Hepatocyte (in vitro differentiated cells): ENCODE data around the gene MYL4. TPM values are rescaled to one million over a fixed set of nuclear protein-coding genes. Genes with fewer than 3 reads are reported as not detected.

Experiments used
- DNase-seq: peaks from one replicate; pipeline ENCODE4 v3.0.0-alpha.2; 2016; ENCODE audit warnings: low spot score
- H2AFZ ChIP-seq: fragments of 200-600 bp; sonication (generic); 2 replicates; pipeline ENCODE4 v1.6.0; 2016; ENCODE audit warnings: antibody characterized with exemption, mild to moderate bottlenecking
- H3K27ac ChIP-seq: fragments of 200-600 bp; sonication (generic); 2 replicates; pipeline ENCODE4 v1.5.1; 2016; ENCODE audit warnings: mild to moderate bottlenecking
- H3K27me3 ChIP-seq: fragments of 200-600 bp; sonication (generic); 2 replicates; pipeline ENCODE4 v1.6.1; 2016
- H3K36me3 ChIP-seq: fragments of 200-600 bp; sonication (generic); replicated peaks from 2 replicates; pipeline ENCODE4 v1.5.1; 2016; ENCODE audit warnings: low read depth; ENCODE audit not compliant: insufficient read depth
- H3K4me1 ChIP-seq: fragments of 200-600 bp; sonication (generic); 2 replicates; pipeline ENCODE4 v1.5.1; 2016; ENCODE audit warnings: mild to moderate bottlenecking, moderate library complexity; ENCODE audit not compliant: insufficient read depth
- H3K4me2 ChIP-seq: fragments of 200-600 bp; sonication (generic); 2 replicates; pipeline ENCODE4 v1.6.0; 2016
- H3K4me3 ChIP-seq: fragments of 200-600 bp; sonication (generic); 2 replicates; pipeline ENCODE4 v1.5.1; 2016; ENCODE audit warnings: mild to moderate bottlenecking
- H3K79me2 ChIP-seq: fragments of 200-600 bp; sonication (generic); 2 replicates; pipeline ENCODE4 v1.6.0; 2017; ENCODE audit warnings: mild to moderate bottlenecking
- H3K9me2 ChIP-seq: fragments of 200-600 bp; sonication (generic); replicated peaks from 2 replicates; pipeline ENCODE4 v1.6.0; 2017; ENCODE audit warnings: mild to moderate bottlenecking; ENCODE audit not compliant: insufficient read depth
- H3K9me3 ChIP-seq: fragments of 200-600 bp; sonication (generic); 2 replicates; pipeline ENCODE4 v1.5.1; 2016; ENCODE audit warnings: low read depth, mild to moderate bottlenecking
- H4K20me1 ChIP-seq: fragments of 200-600 bp; sonication (generic); 2 replicates; pipeline ENCODE4 v1.6.0; 2016; ENCODE audit warnings: mild to moderate bottlenecking; ENCODE audit not compliant: insufficient read depth, poor library complexity, severe bottlenecking
- EZH2 ChIP-seq: fragments of 200-600 bp; sonication (generic); IDR thresholded peaks from 2 replicates; pipeline ENCODE4 v1.6.1; 2016; ENCODE audit warnings: antibody characterized with exemption, mild to moderate bottlenecking, borderline replicate concordance
- EZH2phosphoT487 ChIP-seq: fragments of 200-600 bp; sonication (generic); IDR thresholded peaks from one replicate; pipeline ENCODE4 v1.6.1; 2018; ENCODE audit warnings: antibody characterized with exemption, mild to moderate bottlenecking, low read depth, moderate library complexity; ENCODE audit not compliant: unreplicated experiment, severe bottlenecking
- WGBS: methylation state at CpG from one replicate; pipeline ENCODE4 v1.1.6; 2016; ENCODE audit warnings: low lambda C conversion rate; ENCODE audit errors: missing lambda C conversion rate; 5-methylcytosine and 5-hydroxymethylcytosine counted together
- polyA plus RNA-seq: library from polyadenylated mRNA; unstranded; fragments of >200 nt; fragmentation: Nextera tagmentation; extraction: Ambion mirVana; gene quantifications from 2 replicates; pipeline ENCODE4 v1.2.1, GENCODE V29; 2016
- total RNA-seq: library from RNA; depleted of rRNA; stranded (reverse); fragments of >200 nt; gene quantifications from 2 replicates; pipeline ENCODE4 v1.2.3, GENCODE V29; 2014
- TF ChIP-seq, protein P1 (sequence below): fragments of 200-600 bp; sonication (generic); IDR thresholded peaks from 2 replicates; pipeline ENCODE4 v1.5.1; 2016; ENCODE audit warnings: antibody characterized with exemption, mild to moderate bottlenecking; ENCODE audit not compliant: poor library complexity

MYL4 gene
- total and polyA plus RNA-seq, 2 experiments from 2014 or later: 10.2 to 28.6 TPM

DNA sequence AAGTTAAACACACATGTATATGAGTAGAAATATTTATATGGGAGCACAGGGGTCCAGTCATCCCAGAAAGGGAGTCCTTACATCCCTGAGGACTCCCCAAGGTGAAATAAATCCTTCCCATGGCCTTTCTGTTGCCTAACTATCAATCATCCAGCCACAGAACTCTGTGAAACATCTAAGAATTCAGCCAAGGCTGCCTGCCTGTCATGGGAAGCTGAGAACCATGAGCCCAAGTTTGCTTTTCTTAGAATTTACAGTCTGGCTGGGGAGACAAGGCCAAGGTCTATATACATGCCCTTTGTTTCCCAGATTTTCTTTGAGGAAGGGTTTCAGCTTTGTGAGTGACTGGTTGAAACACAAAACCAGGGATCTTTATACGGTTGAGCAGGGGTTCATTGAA, 15.8 kb downstream of the MYL4 start:
- H3K4me2 ChIP-seq: no peak overlapping the region
- H4K20me1 ChIP-seq: no peaks in the 10 kb centered on the region
- H3K4me1 ChIP-seq: no peaks in the 10 kb centered on the region
- H3K79me2 ChIP-seq: no peaks in the 10 kb centered on the region
- TF ChIP-seq EZH2 (no peak), EZH2phosphoT487 (no peak)
- TF ChIP-seq, protein P1, sequence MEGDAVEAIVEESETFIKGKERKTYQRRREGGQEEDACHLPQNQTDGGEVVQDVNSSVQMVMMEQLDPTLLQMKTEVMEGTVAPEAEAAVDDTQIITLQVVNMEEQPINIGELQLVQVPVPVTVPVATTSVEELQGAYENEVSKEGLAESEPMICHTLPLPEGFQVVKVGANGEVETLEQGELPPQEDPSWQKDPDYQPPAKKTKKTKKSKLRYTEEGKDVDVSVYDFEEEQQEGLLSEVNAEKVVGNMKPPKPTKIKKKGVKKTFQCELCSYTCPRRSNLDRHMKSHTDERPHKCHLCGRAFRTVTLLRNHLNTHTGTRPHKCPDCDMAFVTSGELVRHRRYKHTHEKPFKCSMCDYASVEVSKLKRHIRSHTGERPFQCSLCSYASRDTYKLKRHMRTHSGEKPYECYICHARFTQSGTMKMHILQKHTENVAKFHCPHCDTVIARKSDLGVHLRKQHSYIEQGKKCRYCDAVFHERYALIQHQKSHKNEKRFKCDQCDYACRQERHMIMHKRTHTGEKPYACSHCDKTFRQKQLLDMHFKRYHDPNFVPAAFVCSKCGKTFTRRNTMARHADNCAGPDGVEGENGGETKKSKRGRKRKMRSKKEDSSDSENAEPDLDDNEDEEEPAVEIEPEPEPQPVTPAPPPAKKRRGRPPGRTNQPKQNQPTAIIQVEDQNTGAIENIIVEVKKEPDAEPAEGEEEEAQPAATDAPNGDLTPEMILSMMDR: no peak
- peak overlapping the region; percentile 81 for H3K27ac ChIP-seq
- 74% methylated on average over 1 of the region's 1 CpG for WGBS
- no peaks in the 10 kb centered on the region for H3K36me3 ChIP-seq
- no peak overlapping the region for H3K4me3 ChIP-seq
- H3K9me2 ChIP-seq: no peaks in the 10 kb centered on the region
- DNase-seq: no peak
- H2AFZ ChIP-seq: no peak overlapping the region
- peaks cover 6% of the 10 kb centered on the region for H3K9me3 ChIP-seq
- H3K27me3 ChIP-seq: no peaks in the 10 kb centered on the region

DNA sequence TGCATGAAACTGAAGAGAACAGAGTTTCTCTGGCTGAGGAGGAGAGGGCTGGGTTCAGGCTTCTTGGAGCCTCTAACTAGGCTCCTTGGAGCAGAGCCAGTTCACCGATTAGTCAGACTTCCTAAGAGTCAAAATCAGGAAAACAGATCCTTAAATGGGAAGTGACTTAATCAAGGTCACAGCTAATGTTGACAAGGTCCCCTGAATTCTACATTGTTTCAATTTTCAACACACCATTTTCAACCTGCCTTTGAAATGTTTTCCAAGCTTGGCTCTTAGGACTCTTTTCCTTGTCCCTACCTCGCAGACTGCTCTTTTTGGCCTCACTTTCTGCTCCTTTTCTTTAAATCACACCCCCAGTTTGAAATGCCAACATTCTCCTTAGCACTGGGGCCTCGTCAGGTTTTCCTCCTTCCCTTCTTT, 16.3 kb downstream of the MYL4 start:
- no peaks in the 10 kb centered on the region for H3K79me2 ChIP-seq
- no peak overlapping the region for H3K4me3 ChIP-seq
- 84% methylated on average over 3 of the region's 3 CpGs for WGBS
- no peaks in the 10 kb centered on the region for H3K27me3 ChIP-seq
- H3K4me1 ChIP-seq: no peaks in the 10 kb centered on the region
- H3K4me2 ChIP-seq: no peak overlapping the region
- H2AFZ ChIP-seq: no peak overlapping the region
- H4K20me1 ChIP-seq: no peaks in the 10 kb centered on the region
- H3K9me3 ChIP-seq: peaks cover 6% of the 10 kb centered on the region
- DNase-seq: no peak
- no peaks in the 10 kb centered on the region for H3K9me2 ChIP-seq
- H3K36me3 ChIP-seq: no peaks in the 10 kb centered on the region
- no peak for TF ChIP-seq EZH2
- no peak for TF ChIP-seq EZH2phosphoT487
- TF ChIP-seq, protein P1: no peak
- H3K27ac ChIP-seq: peak overlapping the region; percentile 81

DNA sequence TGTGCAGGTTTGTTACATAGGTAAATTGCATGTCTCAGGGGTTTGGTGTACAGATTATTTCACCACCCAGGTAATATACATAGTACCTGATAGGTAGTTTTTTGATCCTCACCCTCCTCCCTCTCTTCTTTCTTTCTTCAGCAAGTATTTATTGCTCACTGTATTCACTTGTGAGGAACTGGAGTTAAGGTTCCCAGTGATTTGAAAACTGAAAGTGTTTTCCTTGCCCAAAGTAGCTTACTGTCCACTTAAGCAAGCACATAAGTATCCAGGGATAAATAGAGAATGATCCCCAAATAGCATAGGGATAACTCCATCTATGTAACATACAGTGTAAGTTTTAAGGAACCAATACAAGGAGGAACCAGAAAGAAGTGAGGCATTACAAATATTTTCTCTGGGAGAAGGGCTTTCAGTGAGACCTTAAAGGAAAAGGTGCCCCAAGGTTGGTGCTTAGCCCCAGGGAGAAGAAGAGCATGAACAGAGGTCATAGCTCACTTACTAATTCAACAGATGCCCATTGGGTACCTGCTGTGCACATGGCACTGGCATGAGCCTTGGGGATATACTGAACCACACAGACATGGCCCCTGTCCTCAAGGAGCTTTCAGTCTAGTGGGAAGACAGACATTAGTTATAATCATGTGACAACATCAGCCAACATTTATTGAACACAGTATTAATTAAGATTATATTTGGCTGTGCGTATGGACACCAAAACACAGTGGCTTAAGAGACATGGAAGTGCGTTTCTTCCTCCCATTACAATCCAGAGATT, 17.0 kb downstream of the MYL4 start:
- 98% methylated on average over 2 of the region's 2 CpGs for WGBS
- Histone ChIP-seq H3K27ac (peak overlapping the region; percentile 81), H4K20me1 (no peaks in the 10 kb centered on the region), H3K4me2 (no peak overlapping the region), H3K27me3 (no peaks in the 10 kb centered on the region), H3K9me3 (peaks cover 6% of the 10 kb centered on the region), H3K79me2 (no peaks in the 10 kb centered on the region), H2AFZ (no peak overlapping the region), H3K4me3 (no peak overlapping the region), H3K4me1 (no peaks in the 10 kb centered on the region), H3K36me3 (no peaks in the 10 kb centered on the region), H3K9me2 (no peaks in the 10 kb centered on the region)
- TF ChIP-seq EZH2phosphoT487: no peak
- TF ChIP-seq, protein P1: no peak
- TF ChIP-seq EZH2: no peak
- no peak for DNase-seq
